Caco-2 (cell line): ENCODE measurements around the gene GUCA2A. TPM values are rescaled to one million over a fixed set of nuclear protein-coding genes. Genes with fewer than 3 reads are reported as not detected.

Source experiments
- BruUV-seq: library from RNA; stranded (reverse); fragments of 400-500 nt; replicated peaks from 2 replicates; lab custom pipeline; 2021; lab: Mats Ljungman, UMichigan
- CTCF ChIA-PET: fragments of 300-600 bp; sonication (Branson Sonifier 250); formaldehyde crosslinking; loops from one replicate; lab custom pipeline; 2022; ENCODE audit warnings: antibody characterized with exemption; lab: Charles Lee
- POLR2A ChIA-PET: fragments of 300-600 bp; sonication (Branson Sonifier 250); formaldehyde crosslinking; loops from one replicate; lab custom pipeline; 2022; ENCODE audit warnings: antibody characterized with exemption; lab: Charles Lee
- DNase-seq, 2 experiments: peaks; one replicate each; pipeline versions ENCODE4 v3.0.0 to v3.0.0-alpha.2; 2020 to 2022
- H3K27me3 ChIP-seq: replicated peaks from 2 replicates; pipeline ENCODE4 v1.6.0; 2011; ENCODE audit warnings: low read length; ENCODE audit not compliant: control insufficient read depth, insufficient read depth
- H3K36me3 ChIP-seq: 2 replicates; pipeline ENCODE4 v1.5.1; 2011; ENCODE audit warnings: low read length; ENCODE audit not compliant: control insufficient read depth, insufficient read depth
- H3K4me1 ChIP-seq: fragments of 250-450 bp; sonication (Bioruptor Pico); 2 replicates; pipeline ENCODE4 v1.5.1; 2020; ENCODE audit warnings: mild to moderate bottlenecking
- H3K4me3 ChIP-seq: 2 replicates; pipeline ENCODE4 v1.5.1; 2011; ENCODE audit warnings: low read depth, mild to moderate bottlenecking, control low read depth, low read length
- H3K9me3 ChIP-seq: fragments of 250-450 bp; sonication (Bioruptor Pico); 2 replicates; pipeline ENCODE4 v1.5.1; 2020; ENCODE audit warnings: mild to moderate bottlenecking, moderate library complexity
- H3K27ac Mint-ChIP-seq: one replicate; pipeline ENCODE4 v1.8.0; 2022; ENCODE audit warnings: mixed read lengths; ENCODE audit not compliant: unreplicated experiment
- H3K27me3 Mint-ChIP-seq: one replicate; pipeline ENCODE4 v1.8.0; 2022; ENCODE audit warnings: mixed read lengths; ENCODE audit not compliant: insufficient read depth, unreplicated experiment
- H3K36me3 Mint-ChIP-seq: one replicate; pipeline ENCODE4 v1.8.0; 2022; ENCODE audit warnings: mild to moderate bottlenecking, mixed read lengths; ENCODE audit not compliant: insufficient read depth, unreplicated experiment
- H3K4me1 Mint-ChIP-seq: one replicate; pipeline ENCODE4 v1.8.0; 2022; ENCODE audit warnings: low read depth, mixed read lengths; ENCODE audit not compliant: unreplicated experiment
- H3K4me3 Mint-ChIP-seq: one replicate; pipeline ENCODE4 v1.8.0; 2022; ENCODE audit warnings: mild to moderate bottlenecking, moderate library complexity, mixed read lengths; ENCODE audit not compliant: unreplicated experiment
- H3K9me3 Mint-ChIP-seq: one replicate; pipeline ENCODE4 v1.8.0; 2022; ENCODE audit warnings: mixed read lengths; ENCODE audit not compliant: unreplicated experiment
- intact Hi-C: fragments of 100-400 bp; cut with micrococcal nuclease; formaldehyde crosslinking; loops from one replicate; pipeline ENCODE4 v1.10.0; 2022; ENCODE audit not compliant: unreplicated experiment
- total RNA-seq: library from RNA; stranded (reverse); gene quantifications from 2 replicates; pipeline ENCODE4 v1.2.3, GENCODE V29; 2022
- TF ChIP-seq, protein P1 (sequence below), 2 experiments: fragments of 200-600 bp in 1 of 2; IDR thresholded peaks; 1 replicate in 1 of 2; 2 replicates in 1 of 2; pipeline versions ENCODE4 v1.5.1 to v1.8.0; 2011 to 2022; ENCODE audit warnings: antibody characterized with exemption in 1 of 2, control low read depth in 1 of 2, inconsistent platforms in 1 of 2, low read depth in 1 of 2, low read length in 1 of 2, mild to moderate bottlenecking in 1 of 2, moderate library complexity in 1 of 2; ENCODE audit not compliant: insufficient read depth in 1 of 2, severe bottlenecking in 1 of 2, unreplicated experiment in 1 of 2

Gene GUCA2A
- total RNA-seq, 1 experiment from 2014 or later, result 28.8 TPM

GRCh38 chr1:42165511-42166210, 1.1 kb upstream of the GUCA2A start:
- Mint-ChIP-seq H3K9me3 (no peaks in the 10 kb centered on the region), H3K27ac (peak overlapping the region; percentile 51), H3K4me3 (peak overlapping the region; percentile 60), H3K4me1 (peaks cover 30% of the 10 kb centered on the region), H3K36me3 (peaks cover 26% of the 10 kb centered on the region), H3K27me3 (no peaks in the 10 kb centered on the region)
- ChIA-PET POLR2A (no interaction called here), CTCF (interaction anchor here (0.5 to 1.9 kb wide), 2 partner anchors 8 to 804 kb away, joined by 3 to 13 read pairs; partner anchors contain the start of gene FOXO6)
- TF ChIP-seq, protein P1, sequence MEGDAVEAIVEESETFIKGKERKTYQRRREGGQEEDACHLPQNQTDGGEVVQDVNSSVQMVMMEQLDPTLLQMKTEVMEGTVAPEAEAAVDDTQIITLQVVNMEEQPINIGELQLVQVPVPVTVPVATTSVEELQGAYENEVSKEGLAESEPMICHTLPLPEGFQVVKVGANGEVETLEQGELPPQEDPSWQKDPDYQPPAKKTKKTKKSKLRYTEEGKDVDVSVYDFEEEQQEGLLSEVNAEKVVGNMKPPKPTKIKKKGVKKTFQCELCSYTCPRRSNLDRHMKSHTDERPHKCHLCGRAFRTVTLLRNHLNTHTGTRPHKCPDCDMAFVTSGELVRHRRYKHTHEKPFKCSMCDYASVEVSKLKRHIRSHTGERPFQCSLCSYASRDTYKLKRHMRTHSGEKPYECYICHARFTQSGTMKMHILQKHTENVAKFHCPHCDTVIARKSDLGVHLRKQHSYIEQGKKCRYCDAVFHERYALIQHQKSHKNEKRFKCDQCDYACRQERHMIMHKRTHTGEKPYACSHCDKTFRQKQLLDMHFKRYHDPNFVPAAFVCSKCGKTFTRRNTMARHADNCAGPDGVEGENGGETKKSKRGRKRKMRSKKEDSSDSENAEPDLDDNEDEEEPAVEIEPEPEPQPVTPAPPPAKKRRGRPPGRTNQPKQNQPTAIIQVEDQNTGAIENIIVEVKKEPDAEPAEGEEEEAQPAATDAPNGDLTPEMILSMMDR (IDR thresholded peaks at IDR 0.05; ENCODE audit: insufficient read depth in 1 of 2, low read depth in 1 of 2, low read length in 1 of 2, severe bottlenecking in 1 of 2, unreplicated experiment in 1 of 2), result no peak
- intact Hi-C loops, result loop anchor here (2.0 kb wide), 1 partner anchor 19 kb away; no protein-coding TSS in a partner anchor
- Histone ChIP-seq H3K9me3 (peaks cover 3% of the 10 kb centered on the region; the same call in 1 of the 2 replicates), H3K4me1 (peaks cover 34% of the 10 kb centered on the region), H3K36me3 (no peaks in the 10 kb centered on the region), H3K27me3 (no peaks in the 10 kb centered on the region), H3K4me3 (no peak overlapping the region)
- BruUV-seq, result no TSS peak
- DNase-seq, result peak; percentile 86 to 90

DNA sequence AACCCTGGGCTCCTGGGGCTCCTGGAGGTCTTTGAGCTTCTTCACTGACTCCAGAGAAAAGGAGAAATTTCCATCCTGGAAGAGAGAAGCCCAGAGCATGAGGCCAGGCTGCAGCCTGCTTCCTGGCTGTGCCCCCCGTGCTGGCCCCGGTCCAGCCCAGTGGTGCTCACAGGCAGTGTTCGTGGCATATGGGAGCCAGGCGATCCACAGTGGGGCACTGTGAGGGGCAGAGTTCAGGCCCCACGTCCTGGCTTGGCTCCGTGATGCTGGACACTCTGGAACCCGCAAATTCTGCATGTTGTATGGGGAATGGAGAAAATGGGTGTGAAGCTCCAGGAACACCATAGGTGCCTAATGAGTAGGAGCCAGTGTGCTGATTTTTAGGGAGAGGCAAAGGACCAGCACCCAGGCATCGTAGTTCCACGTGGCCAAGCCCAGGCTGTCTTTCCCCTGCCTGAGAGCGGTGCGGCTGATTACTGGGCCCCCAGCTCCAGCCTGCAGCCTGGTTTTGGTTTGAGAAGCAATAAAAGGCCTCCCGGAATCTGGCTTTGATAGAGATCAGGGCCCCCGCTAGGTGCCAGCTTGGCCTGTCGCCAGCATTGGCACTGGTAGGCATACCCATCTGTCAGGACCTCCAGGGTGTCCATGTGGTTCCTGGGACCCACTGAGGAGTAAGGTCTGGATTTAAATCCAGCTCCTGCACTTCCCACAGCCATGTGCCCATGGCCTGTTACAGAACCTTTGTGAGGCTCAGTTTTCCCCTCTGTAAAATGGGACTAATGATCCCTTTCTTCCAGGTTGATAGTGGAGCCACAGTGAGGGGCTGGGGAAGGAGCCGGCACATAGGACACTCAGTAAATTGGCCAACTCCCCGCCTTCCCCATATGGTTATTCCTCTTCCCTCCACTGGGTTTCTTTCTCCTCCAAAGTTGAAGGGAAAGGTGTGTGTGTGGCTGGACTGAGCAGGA, 725 bp downstream of the GUCA2A start:
- Mint-ChIP-seq H3K27ac (no peak overlapping the region), H3K27me3 (no peaks in the 10 kb centered on the region), H3K4me1 (peaks cover 37% of the 10 kb centered on the region), H3K4me3 (peak overlapping the region; percentile 60), H3K36me3 (peaks cover 25% of the 10 kb centered on the region), H3K9me3 (no peaks in the 10 kb centered on the region)
- ChIA-PET POLR2A (no interaction called here), CTCF (no interaction called here)
- BruUV-seq, result TSS peak; percentile 82
- Histone ChIP-seq H3K4me1 (peaks cover 34% of the 10 kb centered on the region), H3K27me3 (no peaks in the 10 kb centered on the region), H3K36me3 (no peaks in the 10 kb centered on the region), H3K9me3 (peaks cover 9% of the 10 kb centered on the region; the same call in 1 of the 2 replicates), H3K4me3 (no peak overlapping the region; the same call in 1 of the 2 replicates)
- DNase-seq, result no peak
- TF ChIP-seq, protein P1 (IDR thresholded peaks at IDR 0.05; ENCODE audit: insufficient read depth in 1 of 2, low read depth in 1 of 2, low read length in 1 of 2, severe bottlenecking in 1 of 2, unreplicated experiment in 1 of 2), result peak in 1 of 2 experiments; percentile 9
- intact Hi-C loops, result loop anchor here (2.0 kb wide), 1 partner anchor 17 kb away; no protein-coding TSS in a partner anchor

GRCh38 chr1:42163114-42163513, 1.4 kb downstream of the GUCA2A start:
- no TSS peak for BruUV-seq
- no peak for DNase-seq
- Mint-ChIP-seq H3K36me3 (peaks cover 20% of the 10 kb centered on the region), H3K9me3 (no peaks in the 10 kb centered on the region), H3K27ac (no peak overlapping the region), H3K4me3 (no peak overlapping the region), H3K4me1 (peaks cover 31% of the 10 kb centered on the region), H3K27me3 (no peaks in the 10 kb centered on the region)
- intact Hi-C loops, result no loop called here
- CTCF ChIA-PET, result no interaction called here
- POLR2A ChIA-PET, result no interaction called here
- H3K4me1 ChIP-seq, result peaks cover 31% of the 10 kb centered on the region
- TF ChIP-seq, protein P1 (IDR thresholded peaks at IDR 0.05; ENCODE audit: insufficient read depth in 1 of 2, low read depth in 1 of 2, low read length in 1 of 2, severe bottlenecking in 1 of 2, unreplicated experiment in 1 of 2), result no peak
- H3K4me3 ChIP-seq, result no peak overlapping the region
- no peaks in the 10 kb centered on the region for H3K27me3 ChIP-seq
- peaks cover 9% of the 10 kb centered on the region; the same call in 1 of the 2 replicates for H3K9me3 ChIP-seq
- H3K36me3 ChIP-seq, result no peaks in the 10 kb centered on the region
